Activated CD4-positive, alpha-beta T cell treated with anti-CD3 and anti-CD28 coated beads for 48 hours (primary cell): ENCODE data around the gene RNF166.

Source experiments
- DNase-seq: peaks from one replicate; pipeline ENCODE4 v3.0.0-alpha.2; 2020

Gene RNF166

DNA sequence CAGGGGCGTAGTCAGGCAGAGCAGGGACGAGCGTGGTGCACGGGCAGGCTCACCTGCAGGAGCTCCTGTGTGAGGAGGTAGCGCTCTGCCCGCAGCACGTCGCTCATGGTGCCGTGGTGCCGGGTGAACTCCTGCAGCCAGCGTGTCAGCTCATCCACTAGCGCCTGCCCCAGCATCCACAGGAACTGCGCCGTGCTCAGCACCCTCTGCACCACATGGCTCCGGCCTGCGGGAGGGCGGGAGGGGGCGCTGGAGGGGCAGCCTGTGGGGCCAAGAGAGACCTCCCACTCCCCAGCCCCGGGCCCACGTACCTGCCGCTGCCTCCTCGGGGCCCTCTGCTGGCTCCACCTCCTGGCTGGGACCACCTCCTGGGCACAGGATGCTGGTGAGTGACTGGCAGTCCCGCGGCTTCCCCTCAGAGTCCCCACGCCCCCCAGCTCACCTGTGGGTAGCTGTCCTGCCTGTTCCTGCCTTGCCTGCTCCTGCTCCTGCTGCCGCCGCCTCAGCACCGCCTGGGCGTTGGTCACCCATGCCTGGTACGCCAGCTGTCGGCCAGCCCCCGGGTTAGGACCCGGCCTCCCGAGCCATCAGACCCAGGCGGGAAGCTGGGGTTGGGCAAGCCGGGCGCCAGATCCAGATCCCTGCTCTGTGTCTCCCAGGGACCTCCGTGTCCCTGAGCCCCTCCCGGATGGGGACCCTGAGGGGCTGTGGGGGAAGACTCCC, 16.7 kb upstream of the RNF166 start:
- no peak for DNase-seq

DNA sequence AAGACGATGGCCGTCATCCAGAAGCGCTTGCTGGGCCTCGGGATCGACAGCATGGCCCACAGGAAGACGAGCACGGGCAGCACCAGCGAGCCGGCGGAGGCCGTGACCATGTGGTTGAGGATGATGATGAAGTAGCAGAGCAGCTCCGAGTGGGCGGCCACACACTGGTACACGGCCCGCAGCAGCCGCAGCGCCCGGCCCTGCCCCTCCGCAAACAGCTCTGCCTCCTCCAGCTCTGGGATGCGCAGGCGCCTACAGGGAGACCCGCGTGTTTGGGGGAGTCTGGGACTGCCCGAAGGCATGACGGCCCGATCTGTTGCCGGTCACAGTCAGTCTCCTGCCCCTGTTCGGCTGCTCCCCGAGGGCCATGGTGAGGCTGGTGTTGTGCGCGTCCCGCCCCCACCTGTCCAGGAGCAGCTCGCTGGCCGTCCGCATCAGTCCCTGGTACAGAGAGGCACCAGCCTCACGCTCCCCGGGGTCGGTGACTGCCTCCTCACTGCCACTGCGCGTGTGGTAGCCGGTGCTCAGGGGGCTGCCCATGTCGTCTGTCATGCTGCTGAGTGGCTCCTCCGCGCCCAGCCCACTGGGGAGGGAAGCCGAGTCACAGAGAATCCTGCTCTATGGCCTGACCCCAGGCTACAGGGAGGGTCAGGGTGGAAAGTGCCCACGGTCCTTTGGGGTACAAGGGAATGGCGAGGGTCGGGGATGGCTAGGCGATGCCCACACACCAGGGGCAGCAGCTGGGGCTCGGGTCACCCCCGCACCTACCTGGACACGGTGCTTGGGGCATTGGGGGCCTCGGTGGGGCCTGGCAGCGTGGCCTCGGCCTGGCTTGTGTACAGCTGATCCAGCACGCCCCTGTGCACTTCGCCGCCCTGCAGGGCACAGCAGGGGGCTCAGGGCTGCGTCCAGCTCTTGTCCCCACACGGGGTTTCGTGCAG, 15.9 kb upstream of the RNF166 start:
- DNase-seq = no peak

DNA sequence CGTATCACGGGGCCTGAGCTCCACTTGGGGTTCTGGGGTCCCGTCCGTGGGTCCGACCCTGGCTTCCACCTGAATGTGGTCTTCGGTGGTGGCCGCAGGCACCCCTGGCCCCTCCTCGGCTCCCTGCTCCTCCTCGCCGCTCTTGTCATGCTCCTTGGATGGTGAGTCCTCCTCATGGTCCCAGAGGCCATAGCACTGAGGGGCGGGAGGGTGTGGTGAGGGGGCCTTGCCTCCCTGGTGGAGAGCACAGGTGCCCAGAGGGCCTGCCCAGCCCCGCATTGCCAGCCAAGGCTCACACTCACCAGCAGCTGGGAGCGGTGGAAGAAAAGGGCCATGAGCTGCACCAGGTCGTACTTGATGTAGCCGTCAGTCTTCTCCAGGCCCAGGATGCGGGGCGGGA, 15.0 kb upstream of the RNF166 start:
- no peak for DNase-seq

DNA sequence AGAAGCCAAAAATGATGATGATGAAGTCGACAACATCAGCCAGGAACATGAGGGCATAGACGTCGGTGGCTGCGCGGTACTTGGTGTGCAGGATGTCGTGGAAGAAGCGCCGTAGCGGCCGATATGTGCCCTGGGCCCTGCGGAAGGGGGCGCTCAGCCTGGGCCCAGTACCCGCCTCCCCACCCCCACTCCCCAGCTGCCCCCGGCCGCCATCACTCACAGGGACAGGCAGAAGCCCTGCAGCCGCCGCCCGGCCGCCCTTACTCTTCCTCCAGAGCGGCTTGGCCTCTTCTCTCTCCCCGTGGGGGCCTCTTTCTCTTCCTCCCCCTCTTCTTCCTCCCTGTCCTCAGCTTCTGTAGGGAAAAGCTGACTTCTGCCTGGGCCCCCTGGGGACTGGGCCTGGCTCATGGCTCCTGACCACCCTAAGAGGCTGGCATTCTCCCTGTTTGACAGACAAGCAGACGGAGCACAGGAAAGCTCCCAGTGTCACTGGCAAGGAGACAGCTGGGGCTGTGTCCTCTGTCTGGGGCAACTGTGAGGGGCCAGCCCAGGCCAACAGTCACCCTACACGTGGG, 14.3 kb upstream of the RNF166 start:
- DNase-seq = no peak

DNA sequence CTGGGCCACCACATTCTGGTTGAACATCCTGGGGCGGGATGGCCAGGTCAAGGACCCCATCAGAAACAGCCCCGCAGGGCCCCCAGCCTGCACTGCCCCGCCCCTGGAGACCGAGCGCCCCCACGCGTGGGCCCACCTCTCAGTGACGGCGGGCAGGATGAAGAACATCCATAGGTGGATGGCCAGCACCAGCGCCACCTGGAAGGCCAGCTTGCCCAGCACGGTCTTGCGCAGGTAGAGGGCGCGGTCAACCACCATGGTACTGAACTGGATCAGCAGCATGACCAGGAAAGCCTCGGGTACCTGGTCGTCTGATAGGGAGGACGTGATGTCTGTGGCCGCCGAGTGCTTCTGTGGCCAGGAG, 13.7 kb upstream of the RNF166 start:
- no peak for DNase-seq

DNA sequence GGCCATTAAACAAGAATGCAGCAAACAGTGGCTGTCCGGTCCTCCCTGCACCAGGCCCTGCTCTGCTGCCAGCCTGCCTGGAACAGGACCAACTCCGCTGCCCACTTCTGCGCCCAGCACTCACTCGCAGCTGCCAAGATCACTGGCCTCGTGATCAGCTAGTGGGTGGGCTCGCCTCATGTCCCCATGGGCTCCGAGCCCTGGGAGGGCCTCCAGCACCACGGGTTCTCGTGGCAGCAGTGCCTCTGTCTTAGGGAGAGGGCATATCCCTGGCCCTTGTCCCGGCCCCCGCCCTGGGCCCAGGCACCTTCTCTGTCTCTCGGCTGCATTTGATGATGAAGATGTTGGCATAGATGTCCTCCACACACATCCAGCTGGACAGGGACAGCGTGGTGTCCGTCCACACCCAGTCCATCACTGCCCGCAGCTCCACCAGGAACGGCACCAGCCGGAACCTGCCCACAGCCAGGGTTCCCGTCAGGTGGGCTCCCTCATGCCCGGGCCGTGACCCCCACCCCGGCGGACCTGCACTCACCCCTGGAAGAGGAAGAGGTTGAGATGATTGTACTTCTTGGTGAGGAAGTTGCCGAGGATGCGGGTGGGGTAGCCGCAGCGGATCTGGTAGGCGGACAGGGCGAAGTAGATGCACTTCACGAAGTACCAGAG, 13.2 kb upstream of the RNF166 start:
- DNase-seq = no peak

DNA sequence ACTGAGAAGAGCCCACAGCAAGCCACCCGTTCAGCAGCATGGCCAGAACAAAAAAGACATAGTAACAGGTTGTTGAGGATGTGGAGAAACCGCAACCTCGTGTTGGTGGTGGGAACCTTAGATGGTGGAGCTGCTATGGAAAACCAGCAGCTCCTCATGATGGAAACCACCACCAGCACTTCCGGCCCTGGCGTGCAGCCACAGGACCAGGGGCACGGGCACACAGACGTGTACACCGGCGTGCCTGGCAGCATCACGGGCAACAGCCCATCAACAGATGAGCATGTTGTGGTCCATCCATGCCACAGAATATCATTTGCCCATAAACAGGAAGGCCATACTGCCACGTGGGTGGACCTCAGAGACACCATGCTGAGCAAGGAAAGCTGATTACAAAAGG, 12.0 kb upstream of the RNF166 start:
- no peak for DNase-seq

DNA sequence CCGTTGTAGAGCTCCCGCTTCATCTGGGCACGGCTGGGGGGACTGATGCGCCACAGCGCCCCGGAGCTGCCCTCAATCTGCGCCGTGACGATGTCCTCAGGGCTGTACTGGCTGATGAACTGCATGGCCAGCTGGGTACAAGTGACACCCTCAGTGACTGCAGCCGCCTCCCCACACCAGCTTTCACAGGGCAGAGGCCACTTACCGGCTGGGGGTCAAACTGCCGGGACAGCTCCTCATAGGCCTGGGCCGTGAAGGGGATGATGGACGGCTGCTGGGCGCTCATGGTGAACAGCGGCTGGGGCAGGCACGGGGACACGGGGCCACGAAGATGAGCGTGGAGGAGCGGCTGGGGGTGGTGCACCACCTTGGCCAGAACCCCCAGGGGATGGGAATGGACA, 10.4 kb upstream of the RNF166 start:
- no peak for DNase-seq

DNA sequence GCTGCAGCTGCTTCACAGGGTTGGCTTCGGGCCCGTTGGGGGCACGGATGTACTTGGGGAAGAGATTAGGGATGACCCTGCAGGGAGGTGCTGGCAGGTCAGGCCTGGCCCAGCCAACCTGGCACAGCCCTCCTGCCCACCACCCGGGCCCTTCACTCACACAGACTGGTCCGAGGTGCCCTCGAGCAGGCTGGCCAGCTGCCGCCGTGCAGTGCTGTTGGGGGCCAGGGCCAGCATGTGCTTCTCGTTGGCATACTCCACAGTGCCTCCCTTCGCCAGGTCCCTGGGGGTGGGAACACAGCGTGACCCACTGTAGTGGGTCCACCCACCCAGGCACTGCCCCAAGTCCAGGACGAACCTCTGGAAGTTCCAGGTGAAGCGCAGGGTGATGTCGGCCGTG, 10.0 kb upstream of the RNF166 start:
- no peak for DNase-seq

DNA sequence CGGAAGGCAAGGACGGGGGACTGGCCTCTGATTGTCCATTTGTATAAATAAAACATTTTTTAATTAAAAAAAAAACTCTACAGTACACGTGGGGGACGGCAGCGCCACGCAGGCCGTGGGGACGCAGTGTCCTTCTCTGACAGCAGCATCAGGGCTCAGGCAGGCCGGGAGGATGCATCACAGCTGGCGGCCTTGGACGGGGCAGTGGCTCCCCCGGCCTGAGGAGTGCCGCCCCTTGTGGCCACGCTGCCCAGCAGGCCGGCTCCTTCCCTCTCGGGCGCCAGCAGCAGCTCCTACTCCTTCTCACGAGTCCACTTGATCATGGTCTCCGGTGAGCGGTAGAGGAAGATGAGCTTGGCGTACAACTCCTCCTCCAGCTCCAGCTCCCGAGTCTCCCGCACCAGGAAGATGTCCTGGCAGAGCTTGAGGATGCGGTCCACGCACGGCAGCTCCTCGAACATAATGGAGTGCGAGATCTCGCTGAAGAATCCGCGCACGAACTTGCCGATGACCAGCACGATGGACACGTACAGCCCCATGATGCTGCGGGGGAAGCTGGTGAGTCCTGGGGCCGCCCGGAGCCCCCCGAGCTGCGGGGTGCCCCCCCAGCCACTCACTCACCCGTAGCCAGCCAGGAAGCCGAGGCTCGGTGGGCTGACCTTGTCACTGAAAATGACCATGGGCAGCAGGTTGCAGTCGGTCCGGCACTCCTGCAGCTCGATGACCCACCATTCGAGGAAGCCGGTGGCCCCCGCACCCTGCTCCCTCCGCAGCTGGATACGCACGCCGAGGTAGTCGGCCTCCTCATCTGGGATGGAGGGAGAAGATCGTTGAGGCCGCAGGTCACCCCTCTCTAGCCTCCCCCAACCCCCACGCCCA, 9.3 kb upstream of the RNF166 start:
- DNase-seq = no peak

DNA sequence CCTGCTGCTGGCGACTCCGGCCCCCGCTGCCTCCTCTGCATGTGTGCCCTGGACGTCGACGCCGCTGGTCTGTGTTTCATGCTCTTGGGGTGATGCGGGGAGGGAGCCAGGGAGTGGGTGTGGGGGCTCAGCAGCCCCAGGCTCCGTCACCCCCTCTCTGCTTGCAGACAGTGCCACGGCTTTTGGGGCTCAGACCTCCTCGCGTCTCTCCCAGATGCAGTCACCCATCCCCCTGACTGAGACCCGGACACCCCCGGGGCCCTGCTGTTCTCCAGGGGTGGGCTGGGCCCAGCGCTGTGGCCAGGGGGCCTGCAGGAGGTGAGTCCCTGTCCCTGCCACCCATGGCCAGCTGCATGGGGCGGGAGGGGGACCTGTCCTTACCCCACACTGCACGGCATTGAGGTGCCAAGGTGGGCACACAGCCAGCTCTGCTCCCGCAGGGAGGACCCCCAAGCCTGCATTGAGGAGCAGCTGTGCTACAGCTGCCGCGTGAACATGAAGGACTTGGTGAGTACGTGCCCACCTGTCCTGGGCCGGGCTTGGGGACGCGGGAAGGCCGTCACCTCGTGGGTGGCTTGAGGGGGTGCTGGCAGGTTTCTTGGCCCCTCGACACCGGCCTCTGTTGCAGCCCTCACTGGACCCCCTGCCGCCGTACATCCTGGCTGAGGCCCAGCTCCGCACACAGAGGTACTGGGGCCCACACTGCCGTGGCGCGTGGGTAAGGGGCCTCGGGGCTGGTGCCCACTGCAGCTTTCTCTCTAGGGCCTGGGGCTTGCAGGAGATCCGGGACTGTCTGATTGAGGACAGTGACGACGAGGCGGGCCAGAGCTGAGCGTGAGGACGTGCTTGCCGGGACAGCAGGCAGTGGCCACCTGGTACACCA, 8.5 kb upstream of the RNF166 start:
- no peak for DNase-seq

DNA sequence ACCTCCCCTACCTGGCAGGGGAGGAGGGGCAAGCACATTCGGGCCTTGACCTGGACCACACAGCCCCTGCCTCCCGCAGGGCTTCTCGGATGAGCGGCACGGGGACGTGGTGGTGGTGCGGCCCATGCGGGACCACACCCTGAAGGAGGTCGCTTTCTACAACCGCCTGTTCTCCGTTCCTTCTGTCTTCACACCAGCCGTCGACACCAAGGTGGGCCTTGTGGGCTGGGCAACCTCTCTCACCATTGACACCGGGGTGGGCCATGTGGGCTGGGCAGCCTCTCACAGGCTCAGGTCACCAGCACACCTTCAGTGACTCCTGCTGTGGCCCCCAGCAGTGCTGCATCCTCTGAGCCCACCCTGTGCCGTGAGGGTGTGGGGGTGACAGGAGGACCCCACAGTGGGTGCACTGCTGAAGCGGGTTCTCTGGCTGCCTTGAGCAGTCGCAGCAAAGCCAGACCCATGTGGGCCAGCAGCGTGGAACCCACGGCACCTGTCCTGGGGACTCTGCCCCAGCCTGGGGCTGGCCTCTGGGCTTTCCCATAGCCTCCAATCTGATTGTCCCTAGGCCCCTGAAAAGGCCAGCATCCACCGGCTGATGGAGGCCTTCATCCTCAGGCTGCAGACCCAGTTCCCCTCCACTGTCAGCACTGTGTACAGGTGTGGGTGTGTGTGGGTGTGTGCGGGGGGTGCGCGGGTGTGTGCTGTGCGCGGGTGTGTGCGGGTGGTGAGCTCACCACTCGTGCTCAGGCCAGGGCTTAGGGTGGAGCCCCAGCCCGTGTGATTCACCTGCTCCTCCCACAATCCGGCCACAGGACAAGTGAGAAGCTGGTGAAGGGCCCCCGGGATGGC, 7.6 kb upstream of the RNF166 start:
- DNase-seq = no peak

DNA sequence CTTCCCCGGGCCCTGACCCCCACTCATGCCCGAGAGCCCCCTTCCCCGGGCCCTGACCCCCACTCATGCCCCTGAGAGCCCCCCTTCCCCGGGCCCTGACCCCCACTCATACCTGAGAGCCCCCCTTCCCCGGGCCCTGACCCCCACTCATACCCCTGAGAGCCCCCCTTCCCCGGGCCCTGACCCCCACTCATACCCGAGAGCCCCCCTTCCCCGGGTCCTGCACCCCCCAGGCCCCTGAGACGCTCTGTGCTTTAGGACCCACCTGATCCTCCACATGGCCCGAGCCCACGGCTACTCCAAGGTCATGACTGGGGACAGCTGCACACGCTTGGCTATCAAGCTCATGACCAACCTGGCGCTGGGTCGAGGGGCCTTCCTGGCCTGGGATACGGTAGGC, 6.8 kb upstream of the RNF166 start:
- no peak for DNase-seq

DNA sequence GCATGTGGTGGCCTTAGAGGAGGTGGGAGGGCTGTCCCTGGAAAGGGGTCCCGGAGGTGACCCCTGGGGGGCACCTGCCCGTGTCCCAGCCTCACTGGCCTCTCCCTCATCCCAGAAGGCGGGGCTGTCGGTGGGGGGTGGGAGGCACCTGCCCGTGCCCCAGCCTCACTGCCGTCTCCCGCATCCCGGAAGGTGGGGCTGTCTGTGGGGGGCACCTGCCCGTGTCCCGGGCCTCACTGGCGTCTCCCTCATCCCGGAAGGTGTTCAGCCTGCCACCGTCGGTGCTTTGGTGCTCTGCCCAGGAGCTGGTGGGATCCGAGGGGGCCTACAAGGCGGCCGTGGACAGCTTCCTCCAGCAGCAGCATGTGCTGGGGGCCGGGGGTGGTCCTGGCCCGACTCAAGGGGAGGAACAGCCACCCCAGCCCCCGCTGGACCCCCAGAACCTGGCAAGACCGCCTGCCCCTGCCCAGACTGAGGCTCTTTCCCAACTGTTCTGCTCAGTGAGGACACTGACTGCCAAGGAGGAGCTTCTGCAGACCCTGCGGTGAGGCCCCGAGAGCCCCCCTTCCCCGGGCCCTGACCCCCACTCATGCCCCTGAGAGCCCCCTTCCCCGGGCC, 6.3 kb upstream of the RNF166 start:
- DNase-seq = no peak

DNA sequence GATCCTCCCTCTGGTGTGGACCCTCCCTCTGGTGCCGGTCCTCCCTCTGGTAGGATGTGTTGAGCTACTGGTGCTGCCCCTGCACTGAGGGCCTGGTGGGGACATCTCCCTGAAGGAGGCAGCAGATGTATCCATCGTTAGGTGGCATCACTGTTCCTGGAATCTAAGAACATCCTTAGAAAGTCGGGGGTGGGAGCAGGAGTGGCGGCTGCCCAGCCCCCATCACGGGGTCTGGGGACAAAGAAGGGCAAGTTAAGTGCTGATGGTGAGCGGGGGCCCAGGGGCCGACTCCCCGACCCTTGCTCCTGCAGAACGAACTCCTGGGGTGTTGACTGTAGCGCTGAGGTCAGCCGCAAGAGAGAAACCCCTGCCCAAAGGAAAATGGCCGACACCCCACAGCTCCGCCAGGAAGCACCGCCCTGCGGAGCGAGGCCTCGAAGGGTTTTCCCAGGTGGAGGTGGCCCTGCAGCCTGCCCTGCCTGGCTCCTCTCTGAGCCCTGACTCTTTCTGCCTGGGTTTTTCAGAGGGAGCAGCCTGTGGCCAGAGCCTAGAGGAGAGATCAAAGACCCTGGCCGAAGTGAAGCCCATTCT, 5.6 kb upstream of the RNF166 start:
- no peak for DNase-seq

DNA sequence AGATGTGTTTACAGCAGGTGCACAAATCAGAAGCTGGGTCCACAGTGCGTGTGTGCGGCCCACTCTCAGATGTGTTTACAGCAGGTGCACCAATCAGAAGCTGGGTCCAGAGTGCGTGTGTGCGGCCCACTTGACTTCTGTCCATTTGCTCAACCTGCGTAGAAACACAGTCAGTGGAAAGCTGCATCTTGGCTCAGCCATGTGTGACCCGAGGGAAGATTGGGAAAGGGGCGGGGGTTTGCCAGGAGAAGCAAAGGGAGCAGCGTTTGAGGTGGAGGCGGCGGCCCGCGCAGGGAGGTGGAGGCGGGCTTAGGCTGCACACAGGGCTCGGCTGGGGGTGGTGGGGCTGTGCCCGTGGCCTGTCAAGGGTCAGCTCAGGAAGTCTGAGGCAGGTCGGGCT, 4.3 kb upstream of the RNF166 start:
- DNase-seq = no peak

DNA sequence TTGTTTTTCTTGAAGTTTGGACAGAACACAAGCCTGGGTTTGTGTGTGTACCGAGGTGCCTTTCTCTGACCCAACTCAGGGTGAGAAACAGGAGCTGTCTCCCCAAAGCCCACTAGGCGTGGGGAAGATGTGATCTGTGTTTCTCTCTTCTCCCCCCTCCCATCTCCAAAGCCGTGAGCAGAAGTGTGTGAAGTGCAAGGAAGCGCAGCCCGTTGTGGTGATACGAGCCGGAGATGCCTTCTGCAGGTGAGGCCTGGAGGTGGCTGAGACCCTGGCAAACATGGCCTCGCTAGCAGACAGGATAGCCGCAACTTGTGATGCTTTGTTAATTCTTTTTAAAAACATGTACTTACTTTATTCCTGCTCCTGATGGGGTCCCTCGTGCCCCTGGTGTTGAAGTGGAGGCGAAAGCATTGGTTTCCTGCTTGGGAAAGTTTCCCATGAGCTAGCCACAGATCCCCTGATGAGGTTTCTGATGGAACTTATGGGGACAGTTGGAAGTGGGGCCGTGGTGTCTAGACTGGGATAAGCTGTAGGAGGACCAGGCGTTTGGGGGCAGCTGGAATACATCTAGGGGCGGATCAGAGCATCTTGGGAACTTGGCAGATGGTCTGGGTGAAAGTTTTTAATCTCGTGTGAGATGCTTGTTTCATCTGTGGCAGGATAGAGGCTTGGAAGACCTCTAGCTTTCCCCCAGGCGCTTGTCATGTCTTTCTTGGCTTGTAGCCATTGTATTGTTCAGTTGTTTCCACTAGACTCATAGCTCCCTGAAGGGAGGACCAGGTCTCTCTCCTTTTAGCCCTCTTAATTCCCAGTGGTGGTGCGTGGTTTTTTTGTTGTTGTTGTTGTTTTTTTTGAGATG, 988 bp upstream of the RNF166 start:
- no peak for DNase-seq

DNA sequence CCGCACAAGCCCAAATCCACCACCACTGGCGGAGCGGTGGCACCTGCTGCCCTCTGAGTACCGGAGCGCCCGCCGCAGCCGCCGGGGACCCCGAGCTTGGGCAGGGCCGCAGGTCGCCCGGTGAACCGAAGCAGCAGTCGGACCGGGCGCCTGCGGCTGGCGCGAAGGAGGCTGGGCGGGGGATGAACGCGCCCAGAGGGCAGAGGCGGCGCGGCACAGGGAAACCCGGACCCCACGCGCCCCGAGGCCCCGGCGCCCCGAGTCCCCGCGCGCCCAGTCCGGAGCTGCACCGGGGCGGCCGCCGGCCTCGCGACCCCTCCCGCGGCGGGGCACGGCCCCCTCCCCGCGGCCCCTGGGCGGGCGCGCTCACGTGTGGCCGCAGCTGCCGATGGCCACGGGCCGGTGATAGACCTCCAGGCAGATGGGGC, 393 bp downstream of the RNF166 start:
- peak; percentile 40 for DNase-seq
